Psoas muscle (tissue), 8 donors: Measurements from ENCODE around the gene SMYD2. TPM values are rescaled to one million over a fixed set of nuclear protein-coding genes. Genes with fewer than 3 reads are reported as not detected.

Experiments
- ATAC-seq, 4 donors: fragments of 200-7000 bp; cut with Tn5 transposase; one replicate each; pipeline ENCODE4 v1.9.1; 2020; ENCODE audit warnings: moderate library complexity in 3 of 4, mild to moderate bottlenecking in 2 of 4
- DNase-seq, 2 donors: peaks; one replicate each; pipeline ENCODE4 v3.0.0-alpha.2; 2020
- H3K27ac ChIP-seq: fragments of 200-600 bp; one replicate; pipeline ENCODE4 v1.8.0; 2022
- H3K27me3 ChIP-seq, 3 donors: fragments of 200-600 bp in 1 of 3; one replicate each; pipeline versions ENCODE4 v1.6.1 to v1.8.0; 2013 to 2022; ENCODE audit warnings: low read length in 2 of 3, mild to moderate bottlenecking in 2 of 3, moderate library complexity in 1 of 3; ENCODE audit not compliant: insufficient read depth in 3 of 3
- H3K36me3 ChIP-seq, 2 donors: fragments of 200-600 bp in 1 of 2; one replicate each; pipeline versions ENCODE4 v1.6.1 to v1.8.0; 2013 to 2022; ENCODE audit warnings: low read depth in 1 of 2, mild to moderate bottlenecking in 1 of 2, moderate library complexity in 1 of 2; ENCODE audit not compliant: insufficient read depth in 1 of 2
- H3K4me1 ChIP-seq: fragments of 200-600 bp; one replicate; pipeline ENCODE4 v1.8.0; 2022
- H3K4me3 ChIP-seq: fragments of 200-600 bp; one replicate; pipeline ENCODE4 v1.8.0; 2022; ENCODE audit warnings: mild to moderate bottlenecking
- H3K9me3 ChIP-seq: fragments of 200-600 bp; one replicate; pipeline ENCODE4 v1.8.0; 2022
- WGBS, 3 donors: extraction: QIAGEN DNeasy Blood & Tissue Kit; methylation state at CpG; one replicate each; pipeline versions ENCODE4 v1.1.6 to v1.1.7; 2013; 5-methylcytosine and 5-hydroxymethylcytosine counted together
- intact Hi-C, 2 donors: fragments of 100-400 bp; cut with DNase I; formaldehyde crosslinking; loops; one replicate each; pipeline versions ENCODE4 v1.11.0 to v1.14.2; 2022
- polyA plus RNA-seq, 3 donors: library from polyadenylated mRNA; stranded (reverse); fragments of 200-250 nt; gene quantifications; one replicate each; pipeline ENCODE4 v1.2.3, GENCODE V29; 2013
- total RNA-seq, 4 donors: library from RNA; stranded (reverse); fragmentation: NEBNext Ultra II Directional in 2 of 4; extraction: Animal tissue kit (Norgen Biotek cat#: 25700) in 2 of 4; gene quantifications; one replicate each; pipeline versions ENCODE4 v1.2.1 to v1.2.4, GENCODE V29; 2021 to 2023
- TF ChIP-seq, protein P1 (sequence below): fragments of 200-600 bp; IDR thresholded peaks from one replicate; pipeline ENCODE4 v1.8.0; 2022; ENCODE audit warnings: antibody characterized with exemption
- donor health status: healthy with polysubstance abuse.
- donor health status: DM: no; HTN: no; CAD: no; lungs with moderate emphysema.
- donor health status: Bipolar disorder and iron deficiency.
- donor health status: healthy.
- donor health status: DM: yes; HTN: yes; CAD: no.
- donor health status: DM: no; HTN: no; CAD: no.
- donor health status: DM: no; HTN: no; CAD: no.
- donor health status: DM: yes; HTN: yes; CAD: no.

The SMYD2 gene
- total and polyA plus RNA-seq, 7 donors, result 15.6 to 75.3 (median 46.9) TPM

DNA sequence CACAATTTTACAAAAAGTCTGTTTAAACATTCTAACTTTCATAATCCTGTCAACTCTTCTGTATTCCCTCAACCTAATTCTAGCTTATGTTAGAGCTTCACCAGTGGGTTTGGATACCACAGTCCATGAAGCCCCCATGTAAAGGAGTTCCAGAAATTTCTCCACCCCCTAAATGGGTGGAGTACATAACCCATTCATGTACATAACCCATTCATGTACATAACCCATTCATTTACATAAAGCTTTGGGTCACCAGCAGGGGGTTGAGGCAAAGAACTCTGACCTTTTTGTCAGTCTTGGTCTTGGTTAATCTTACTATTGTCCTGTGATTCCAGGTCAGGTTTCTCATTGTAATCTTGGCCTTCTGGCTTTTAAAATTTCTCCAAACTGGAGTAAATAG is 61.6 kb downstream of the SMYD2 start:
- peaks cover 10% of the 10 kb centered on the region for H3K4me1 ChIP-seq
- H3K27ac ChIP-seq, result no peak overlapping the region
- peaks cover 0 to 17% of the 10 kb centered on the region in 2 donors for H3K36me3 ChIP-seq
- no peak overlapping the region for H3K4me3 ChIP-seq
- no peaks in the 10 kb centered on the region for H3K27me3 ChIP-seq
- ATAC-seq, result no peak
- DNase-seq, result no peak
- TF ChIP-seq, protein P1, sequence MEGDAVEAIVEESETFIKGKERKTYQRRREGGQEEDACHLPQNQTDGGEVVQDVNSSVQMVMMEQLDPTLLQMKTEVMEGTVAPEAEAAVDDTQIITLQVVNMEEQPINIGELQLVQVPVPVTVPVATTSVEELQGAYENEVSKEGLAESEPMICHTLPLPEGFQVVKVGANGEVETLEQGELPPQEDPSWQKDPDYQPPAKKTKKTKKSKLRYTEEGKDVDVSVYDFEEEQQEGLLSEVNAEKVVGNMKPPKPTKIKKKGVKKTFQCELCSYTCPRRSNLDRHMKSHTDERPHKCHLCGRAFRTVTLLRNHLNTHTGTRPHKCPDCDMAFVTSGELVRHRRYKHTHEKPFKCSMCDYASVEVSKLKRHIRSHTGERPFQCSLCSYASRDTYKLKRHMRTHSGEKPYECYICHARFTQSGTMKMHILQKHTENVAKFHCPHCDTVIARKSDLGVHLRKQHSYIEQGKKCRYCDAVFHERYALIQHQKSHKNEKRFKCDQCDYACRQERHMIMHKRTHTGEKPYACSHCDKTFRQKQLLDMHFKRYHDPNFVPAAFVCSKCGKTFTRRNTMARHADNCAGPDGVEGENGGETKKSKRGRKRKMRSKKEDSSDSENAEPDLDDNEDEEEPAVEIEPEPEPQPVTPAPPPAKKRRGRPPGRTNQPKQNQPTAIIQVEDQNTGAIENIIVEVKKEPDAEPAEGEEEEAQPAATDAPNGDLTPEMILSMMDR, result no peak
- peaks cover 5% of the 10 kb centered on the region for H3K9me3 ChIP-seq
- intact Hi-C loops, result no loop called here

DNA sequence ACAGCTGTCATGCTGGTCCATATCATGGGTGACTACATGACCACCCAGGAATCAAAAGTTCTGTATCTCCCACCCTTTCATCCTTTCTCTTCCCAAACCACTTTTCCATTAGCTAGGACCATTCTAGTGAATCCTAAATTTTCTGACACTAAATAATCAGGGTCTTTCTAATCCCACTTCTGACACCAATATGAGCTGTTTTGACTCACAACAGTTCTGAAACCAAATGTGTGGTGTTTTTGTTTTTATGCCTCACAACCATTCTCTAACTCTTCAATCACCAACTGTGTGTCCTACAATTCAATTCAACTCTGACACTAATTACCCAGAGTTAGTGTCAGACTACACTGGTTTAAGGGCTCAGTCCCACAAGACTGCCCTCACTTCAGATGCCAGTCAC is 63.9 kb downstream of the SMYD2 start:
- H3K9me3 ChIP-seq, result peaks cover 5% of the 10 kb centered on the region
- H3K4me3 ChIP-seq, result no peak overlapping the region
- DNase-seq (no peak), ATAC-seq (no peak)
- H3K27ac ChIP-seq, result no peak overlapping the region
- no peaks in the 10 kb centered on the region for H3K27me3 ChIP-seq
- no peaks in the 10 kb centered on the region for H3K4me1 ChIP-seq
- peaks cover 0 to 25% of the 10 kb centered on the region in 2 donors for H3K36me3 ChIP-seq
- TF ChIP-seq, protein P1, result no peak
- intact Hi-C loops, result no loop called here

GRCh38 chr1:214349008-214349407 is 68.0 kb downstream of the SMYD2 start:
- Histone ChIP-seq H3K27me3 (no peaks in the 10 kb centered on the region), H3K4me3 (no peak overlapping the region), H3K9me3 (peaks cover 5% of the 10 kb centered on the region), H3K36me3 (peaks cover 0 to 32% of the 10 kb centered on the region in 2 donors), H3K4me1 (peaks cover 6% of the 10 kb centered on the region), H3K27ac (no peak overlapping the region)
- intact Hi-C loops, result no loop called here
- 91 to 98% (median 91%) methylated on average over 5 of the region's 5 CpGs for WGBS, 3 donors
- TF ChIP-seq, protein P1, result no peak
- ATAC-seq (no peak), DNase-seq (no peak)

- Histone ChIP-seq H3K36me3 (peaks cover 0 to 33% of the 10 kb centered on the region in 2 donors), H3K27ac (no peak overlapping the region), H3K4me3 (no peak overlapping the region), H3K4me1 (peaks cover 6% of the 10 kb centered on the region), H3K9me3 (peaks cover 5% of the 10 kb centered on the region), H3K27me3 (no peaks in the 10 kb centered on the region)
- DNase-seq (no peak), ATAC-seq (no peak)
- intact Hi-C loops, result no loop called here
- TF ChIP-seq, protein P1, result no peak
- WGBS, 3 donors, result 95 to 98% (median 98%) methylated on average over 2 of the region's 2 CpGs
Observed at GRCh38 chr1:214349781-214350180, 68.8 kb downstream of the SMYD2 start.

DNA sequence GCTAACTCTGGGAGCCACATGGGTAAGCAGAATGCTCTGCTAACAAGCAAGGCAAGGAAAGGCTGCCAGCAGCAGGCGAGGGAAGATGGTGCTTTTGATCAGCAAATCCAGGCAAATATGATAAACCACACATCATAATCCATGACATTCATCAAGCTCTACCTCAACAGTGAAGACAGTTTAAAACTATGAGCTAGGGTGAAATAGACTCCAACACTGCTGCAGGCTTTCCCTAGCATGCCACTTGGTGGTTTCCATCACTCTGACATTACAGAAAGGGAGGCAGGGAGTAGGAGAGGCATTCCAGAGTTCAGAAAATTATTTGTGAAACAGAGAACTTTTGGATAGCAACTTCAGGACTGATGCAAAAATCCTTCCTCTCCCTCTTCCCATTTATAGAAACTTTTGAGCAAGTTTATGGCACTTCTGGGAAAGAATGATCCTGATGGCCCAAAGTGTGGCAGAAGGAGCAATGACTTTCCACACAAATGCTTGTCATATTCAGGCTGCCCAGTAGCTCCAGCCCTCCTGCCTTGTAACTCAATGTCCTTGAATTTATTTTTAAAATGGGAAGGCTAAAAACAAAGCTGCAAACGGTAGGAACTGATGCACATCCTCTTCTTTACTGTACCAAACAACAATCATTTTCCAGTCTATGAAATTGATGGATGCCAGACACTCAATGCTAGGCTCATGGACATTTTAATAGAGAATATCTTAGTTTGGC is 70.8 kb downstream of the SMYD2 start:
- TF ChIP-seq, protein P1, result no peak
- Histone ChIP-seq H3K27ac (no peak overlapping the region), H3K9me3 (no peaks in the 10 kb centered on the region), H3K4me3 (no peak overlapping the region), H3K36me3 (peaks cover 2 to 49% of the 10 kb centered on the region in 2 donors), H3K27me3 (no peaks in the 10 kb centered on the region), H3K4me1 (peaks cover 6% of the 10 kb centered on the region)
- DNase-seq (no peak), ATAC-seq (peak in 3 of 4 donors; percentile 5 to 62 (median 22))
- intact Hi-C loops, result no loop called here
- 44 to 58% (median 53%) methylated on average over 2 of the region's 2 CpGs for WGBS, 3 donors
